Activated CD8-positive, alpha-beta memory T cell treated with anti-CD3 and anti-CD28 coated beads, Interleukin-2, amount 50 U/mL, for 48 hours (primary cell): ENCODE data around the gene CAB39.
A peak's percentile ranks its signal among the peaks of the same experiment; 100 is the strongest.

ENCODE experiments used
- DNase-seq: peaks from one replicate; pipeline ENCODE4 v3.0.0-alpha.2; 2020

Gene CAB39

DNA sequence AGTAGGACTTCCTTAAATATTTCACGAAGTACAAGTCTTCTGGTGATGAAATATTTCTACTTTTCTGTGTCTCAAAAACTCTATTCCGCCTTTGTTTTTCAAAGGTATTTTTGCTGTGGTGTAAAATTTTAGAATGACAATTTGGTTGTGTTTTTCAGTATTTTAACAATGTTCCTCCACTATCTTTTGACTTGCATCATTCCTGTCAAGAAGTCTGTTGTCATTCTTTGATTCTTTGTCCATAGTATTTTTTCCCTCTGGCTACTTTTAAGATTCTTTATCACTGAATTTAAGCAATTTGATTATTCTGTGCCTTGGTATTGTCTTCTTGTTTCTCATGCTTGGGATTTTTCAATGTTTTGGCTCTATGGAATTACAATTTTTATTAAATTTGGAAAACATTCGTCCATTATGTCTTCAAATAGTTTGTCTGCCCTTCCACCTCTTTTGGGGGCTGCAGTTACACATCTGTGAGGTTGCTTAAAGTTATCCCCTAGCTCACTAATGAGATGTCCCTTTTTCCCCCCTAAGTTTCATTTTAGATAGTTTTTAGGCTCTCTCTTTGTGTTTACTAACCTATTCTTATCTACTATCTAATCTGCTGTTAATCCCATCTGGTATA lies 76.0 kb downstream of the CAB39 start:
- DNase-seq: no peak

DNA sequence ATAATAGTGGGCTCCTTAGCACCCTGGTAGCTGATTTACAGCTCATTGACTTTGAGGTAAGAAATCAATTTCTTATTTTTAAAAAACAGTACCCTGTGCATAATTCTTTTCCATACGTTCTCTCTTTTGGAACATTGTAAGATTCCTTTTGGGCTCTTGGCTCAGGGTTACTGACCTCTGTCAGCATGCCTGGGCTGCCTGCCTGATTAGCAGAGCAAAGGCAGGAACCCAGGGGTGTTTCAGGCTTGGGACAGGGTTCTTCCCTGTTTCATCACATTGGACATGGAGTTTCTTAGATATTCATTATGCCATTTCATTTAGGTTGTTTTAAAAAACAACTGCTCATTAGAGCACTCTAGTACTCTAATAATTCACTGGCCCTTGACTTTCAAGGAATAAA lies 78.3 kb downstream of the CAB39 start:
- DNase-seq: no peak

DNA sequence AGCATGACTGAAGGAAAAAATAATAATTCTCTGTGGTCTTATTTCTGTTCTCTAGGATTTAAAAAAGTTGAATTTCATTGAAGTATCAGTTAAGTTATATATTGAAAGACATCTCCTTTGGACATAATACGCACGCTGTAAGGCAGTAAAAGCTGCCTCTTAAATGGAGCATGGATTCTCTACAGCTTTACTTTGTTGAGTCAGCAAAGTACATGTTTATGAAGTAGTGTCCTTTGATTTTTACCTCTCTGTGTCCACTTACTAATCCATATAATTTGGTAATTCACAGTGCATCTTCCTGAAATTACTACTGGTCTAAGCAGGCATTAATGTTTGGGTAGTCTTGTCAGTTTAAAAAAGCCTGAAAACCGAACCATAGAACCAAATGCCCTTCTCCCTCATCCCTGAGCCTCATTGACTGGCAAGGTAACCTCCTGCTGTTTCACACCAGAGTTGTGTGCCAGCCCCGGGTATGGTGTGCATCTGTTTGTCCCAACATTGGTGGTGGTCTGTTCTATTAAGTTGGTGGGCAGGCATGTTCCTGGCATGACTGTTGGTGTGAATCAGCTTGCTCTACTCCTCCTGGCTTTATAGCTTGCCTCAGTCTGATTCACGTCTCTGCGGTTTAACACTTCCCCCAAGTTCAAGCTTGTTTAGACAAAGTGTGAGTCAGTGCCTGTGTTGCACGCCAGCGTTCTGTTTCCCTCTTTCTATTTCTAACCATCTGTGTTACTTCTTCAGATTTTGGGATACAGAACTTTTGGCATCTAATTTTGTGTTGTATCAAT lies 81.1 kb downstream of the CAB39 start:
- peak; percentile 76 for DNase-seq

DNA sequence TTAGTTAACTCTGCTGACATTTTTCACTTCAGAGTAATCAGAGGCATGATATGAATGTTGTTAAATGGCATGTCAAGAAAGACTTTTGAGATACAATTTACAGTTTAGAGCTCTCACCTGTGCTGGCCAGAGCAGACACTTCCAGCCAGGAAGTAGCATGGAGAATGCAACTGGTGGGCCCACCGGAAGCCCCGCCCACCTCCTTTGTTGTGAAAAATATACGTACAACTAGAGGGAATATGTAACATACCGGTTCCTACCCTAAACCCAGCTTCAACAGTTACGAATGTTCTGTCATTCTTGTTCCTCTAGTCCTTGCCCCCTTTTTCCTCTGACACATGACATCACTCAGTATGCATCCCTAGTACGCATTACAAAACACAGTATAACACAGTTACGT lies 81.9 kb downstream of the CAB39 start:
- no peak for DNase-seq

DNA sequence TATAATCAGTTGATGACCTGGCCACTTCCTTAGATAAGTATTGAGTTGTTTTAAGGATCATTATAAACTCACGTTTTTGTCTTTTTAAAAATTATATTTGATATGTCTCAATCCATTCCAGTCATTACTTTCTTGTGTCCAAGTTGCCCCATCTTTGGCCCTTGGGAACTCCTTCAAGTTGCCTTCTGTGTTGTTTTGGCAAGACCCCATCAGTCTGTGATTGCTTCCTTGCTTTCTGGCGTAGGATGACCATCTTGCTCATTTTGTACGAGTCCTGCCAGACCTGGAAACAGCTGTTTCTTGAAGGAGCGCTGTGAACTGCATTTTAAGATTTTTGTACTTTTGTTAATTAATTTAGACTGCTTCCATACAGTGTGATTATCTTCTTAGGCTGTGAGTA lies 83.2 kb downstream of the CAB39 start:
- no peak for DNase-seq

DNA sequence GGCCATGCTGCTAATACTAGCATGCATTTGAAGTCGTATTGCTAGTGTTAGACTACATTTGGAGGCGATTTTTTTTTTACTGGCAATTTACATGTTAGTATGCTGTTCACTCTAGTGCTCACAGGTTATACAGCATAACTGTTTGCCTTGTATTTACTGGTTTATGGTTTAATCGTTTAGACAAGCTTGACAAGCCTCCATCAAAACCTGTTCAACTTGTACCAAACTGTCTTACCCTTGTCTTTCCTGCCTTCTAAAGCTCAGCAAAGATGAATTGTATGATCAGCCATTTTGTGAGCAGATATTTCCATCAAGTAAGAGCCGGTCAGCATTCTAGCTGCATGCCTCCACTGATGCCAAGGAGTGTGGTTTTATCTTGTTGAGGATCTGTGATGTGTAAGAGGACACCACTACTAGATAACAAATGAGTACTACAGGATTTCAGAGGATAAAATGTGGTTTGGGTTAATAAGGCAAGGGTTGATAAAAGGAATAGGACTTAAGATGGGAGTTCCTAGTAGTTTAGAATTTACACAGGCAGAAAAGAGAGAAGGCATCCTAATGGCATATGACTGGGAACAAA lies 83.7 kb downstream of the CAB39 start:
- no peak for DNase-seq

DNA sequence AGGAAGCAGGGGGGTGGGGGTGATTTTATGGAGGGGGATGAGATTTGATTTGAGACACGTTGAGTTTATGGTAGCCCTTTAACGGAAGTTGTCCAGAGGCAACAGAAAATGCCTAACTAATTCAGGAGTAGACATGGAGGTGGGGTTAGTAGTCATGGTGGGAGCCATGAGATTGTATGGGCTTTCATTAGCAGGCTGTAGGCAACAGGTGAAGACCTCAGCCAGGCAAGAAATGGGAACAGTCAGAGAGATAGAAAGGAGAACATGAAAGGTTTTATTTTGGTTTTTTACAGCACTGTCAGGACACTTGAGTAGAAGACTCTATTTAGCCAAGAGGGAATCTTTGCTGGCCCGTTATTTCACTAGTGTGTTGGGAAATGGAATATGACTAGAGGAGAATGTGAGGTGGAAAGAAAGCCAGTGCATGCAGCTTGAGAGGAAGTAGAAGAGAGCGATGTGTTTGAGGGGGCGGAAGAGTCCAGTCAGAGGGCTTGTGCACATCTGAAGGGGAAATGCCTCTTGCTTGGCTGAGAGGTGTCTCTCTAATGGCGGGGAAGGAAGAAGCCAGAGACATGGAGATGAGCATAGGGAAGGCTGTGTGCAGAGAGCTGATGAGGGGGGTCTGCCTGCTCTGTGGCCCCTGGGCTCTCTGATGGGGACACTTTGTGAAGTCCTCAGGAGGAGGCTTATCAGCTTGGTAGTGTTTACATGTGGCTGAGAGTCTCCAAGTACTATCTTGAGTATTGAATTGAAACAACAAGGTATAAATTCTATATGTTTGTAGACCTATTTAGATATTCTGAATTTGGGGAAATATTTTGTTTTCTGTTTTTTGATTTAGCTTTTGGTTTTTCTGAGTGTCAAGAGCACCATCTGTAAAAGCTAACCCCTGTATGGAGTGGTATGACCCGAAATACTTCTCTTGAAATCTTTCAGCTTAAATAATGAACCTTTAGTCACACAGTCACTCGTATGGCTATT lies 85.2 kb downstream of the CAB39 start:
- no peak for DNase-seq

DNA sequence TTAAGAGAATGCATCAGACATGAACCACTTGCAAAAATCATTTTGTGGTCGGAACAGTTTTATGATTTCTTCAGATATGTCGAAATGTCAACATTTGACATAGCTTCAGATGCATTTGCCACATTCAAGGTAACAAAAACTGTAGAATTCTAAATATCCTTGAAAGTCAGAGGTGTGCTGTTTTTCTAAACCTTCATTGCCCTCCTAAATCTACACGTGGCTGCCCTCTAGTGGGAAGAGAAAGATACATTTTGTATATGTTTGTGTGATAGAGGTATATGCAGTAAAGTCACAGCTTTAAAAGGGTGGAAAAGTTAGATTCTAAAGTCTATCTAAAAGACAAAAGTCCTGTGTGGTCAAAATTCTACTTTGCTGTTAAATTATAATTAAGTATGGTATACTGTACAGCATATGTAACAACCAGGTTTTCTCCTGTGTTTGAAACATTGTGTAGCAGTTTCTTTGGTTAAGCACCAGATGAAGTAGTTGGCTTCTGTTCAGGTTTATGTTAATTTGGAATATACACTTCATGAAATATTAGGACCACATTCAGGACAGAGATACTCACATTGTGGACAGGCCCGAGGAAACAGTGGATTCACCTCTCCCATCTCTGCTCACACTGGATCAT lies 86.2 kb downstream of the CAB39 start:
- no peak for DNase-seq

DNA sequence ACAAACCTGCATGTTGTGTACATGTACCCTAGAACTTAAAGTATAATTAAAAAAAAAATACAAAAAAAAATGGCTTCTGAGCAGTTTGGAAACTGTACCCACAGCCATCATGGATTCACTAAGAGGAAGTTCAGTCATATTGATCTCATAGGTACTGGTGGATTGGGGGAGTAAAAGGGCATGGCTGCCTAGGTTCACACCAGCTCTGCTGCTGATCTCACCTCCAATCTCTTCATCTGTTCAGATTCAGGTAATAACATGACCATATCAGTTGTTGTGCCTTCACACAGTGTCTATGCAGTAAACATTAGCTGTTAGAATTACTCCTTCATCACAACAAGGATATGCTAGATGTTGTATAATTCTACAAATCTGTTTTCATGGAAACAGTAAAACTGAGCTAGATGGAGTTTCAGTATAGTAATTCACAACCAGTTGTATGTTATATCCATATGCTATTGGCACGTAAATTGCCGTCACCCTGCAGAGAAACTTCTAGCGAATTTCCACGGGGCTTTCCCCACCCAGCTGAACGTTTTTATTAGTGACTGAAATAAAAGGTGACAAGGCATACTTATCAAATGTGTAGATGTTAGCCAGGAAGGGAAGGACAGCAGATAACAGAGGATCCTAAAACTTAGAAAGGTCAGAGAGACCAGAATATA lies 92.8 kb downstream of the CAB39 start:
- DNase-seq: no peak

DNA sequence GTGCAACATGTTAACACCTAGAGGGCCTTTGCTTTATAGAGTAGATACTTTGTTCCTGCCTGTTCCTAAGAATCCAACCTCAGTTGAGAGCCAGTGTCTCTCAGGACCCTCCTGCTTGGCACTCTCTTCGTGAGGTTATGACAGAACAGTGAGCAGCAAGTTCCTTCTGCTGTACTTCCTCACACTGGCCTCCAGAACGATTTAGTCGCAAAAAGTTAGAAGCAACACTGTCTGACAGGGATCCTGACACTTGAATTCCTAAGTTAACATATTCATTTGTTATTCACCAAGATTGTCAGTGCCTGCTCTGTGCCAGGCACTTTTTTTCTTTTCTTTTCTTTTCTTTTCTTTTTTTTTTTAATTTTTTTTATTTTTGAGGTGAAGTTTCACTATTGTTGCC lies 95.1 kb downstream of the CAB39 start:
- no peak for DNase-seq

DNA sequence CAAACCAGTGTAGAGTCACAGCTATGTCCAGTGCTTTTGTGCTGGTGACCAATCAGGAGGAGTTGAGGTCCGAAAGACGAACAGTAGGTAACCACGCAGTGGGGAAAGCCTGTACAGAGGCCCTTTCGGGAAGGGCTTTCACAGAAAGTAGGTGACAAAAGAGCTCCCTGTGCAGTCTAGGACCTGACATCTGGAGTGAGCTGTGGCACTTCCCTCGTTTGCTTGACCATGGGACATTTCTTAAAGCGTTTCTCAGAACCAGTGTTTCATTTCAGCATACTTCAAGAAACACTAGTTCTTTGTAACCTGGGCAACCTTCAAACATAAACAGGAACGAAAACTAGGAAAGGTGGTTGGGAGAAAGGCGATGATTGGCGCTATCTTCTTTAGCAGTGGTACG lies 96.4 kb downstream of the CAB39 start:
- DNase-seq: no peak

DNA sequence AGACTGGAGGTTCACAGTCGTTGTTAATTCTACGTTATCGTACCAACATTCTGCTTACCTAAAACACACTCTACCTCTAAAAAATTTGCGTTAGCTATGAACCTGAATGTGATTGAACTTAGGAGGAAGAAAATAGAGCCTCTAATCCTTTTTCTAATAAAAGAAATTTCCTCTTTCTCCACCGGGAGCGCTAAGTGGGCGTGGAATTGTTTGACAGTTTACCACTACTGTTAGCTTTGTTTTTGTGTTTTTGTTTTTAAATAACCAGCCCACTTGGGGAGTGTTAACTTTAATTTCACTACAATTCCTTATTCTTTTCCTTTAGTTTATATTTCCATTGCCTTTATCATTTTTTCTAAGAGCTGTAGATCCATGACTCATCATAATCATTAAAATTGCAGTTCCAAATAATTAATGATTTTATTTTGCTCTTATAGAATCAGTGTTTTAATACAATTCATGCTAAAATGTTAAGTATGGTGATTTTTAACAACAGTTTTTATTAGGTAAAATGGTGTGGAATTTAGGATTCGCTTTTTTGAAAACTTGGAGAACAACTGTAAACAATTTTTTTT lies 97.1 kb downstream of the CAB39 start:
- no peak for DNase-seq

DNA sequence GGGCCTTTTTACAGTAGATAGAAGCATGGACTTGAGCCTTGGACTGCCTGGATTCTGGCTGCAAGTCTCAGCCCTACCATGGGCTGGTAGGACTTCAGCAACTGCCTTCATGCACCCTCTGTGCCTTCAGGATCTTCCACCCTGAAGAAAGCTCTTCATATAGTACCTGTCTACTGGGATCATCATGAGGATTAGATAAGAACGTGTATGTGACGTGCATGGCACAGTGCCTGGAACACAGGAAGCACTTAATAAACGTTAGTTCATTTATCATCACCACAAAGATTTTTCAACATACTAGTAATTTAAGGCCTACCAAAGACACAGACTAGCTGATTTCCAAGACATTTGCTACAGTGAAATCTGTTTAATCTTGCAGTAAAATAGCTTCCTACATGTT lies 98.9 kb downstream of the CAB39 start:
- no peak for DNase-seq

DNA sequence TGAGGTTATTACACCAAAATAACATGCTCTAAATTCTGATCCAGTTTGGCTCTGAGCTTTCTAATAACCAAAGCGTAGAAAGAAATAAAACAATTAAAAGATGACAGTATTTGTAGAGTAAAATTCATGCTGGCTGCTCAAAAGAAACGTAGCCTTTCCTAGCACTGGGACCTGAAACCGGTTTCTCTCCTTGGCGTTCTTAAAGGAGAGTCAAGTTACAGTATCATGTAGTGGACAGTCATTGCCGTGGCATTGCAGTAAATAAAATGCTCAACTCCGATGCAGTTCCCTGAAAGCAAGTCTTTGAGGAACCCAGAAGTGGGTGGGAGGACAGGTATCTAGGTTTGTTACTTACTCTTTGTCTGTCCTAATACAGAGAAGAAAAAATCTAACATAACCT lies 99.4 kb downstream of the CAB39 start:
- DNase-seq: no peak

DNA sequence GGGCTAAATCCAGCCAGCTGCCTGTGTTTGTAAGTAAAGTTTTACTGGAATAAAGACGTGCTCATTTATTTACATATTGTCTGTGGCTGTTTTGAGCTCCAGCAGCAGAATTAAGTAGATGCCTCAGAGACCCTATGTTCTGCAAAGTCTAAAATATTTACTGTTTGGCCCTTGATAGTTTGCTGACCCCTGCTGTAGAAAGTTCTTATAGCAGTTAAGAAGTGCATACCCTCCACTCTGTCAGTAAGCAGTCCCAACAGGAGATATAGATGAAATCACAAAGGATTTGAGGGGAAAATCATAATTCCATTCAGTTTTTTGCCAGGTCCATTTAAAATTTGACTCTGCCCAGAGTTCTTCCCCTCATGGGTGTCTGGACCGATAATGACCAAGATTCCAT lies 102.0 kb downstream of the CAB39 start:
- no peak for DNase-seq

DNA sequence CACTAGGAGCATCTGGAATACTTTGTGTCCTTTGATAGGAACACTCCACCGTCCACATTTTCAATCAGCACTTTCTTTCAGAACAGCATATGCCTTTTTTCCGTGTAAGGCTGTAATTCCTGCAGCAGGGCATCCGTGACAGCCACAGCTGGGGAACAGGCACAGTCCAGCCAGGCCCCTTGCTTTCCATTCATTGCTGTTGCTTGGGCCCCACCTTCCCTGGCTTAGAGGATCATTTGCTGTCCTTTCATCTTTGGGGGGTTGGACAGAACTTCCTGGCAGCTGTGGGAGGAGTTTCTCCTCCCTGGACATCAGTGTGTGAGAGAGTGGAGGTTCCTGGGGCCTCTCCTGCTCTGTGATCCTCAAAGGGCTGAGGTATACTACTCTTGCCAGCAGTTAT lies 102.4 kb downstream of the CAB39 start:
- DNase-seq: no peak

DNA sequence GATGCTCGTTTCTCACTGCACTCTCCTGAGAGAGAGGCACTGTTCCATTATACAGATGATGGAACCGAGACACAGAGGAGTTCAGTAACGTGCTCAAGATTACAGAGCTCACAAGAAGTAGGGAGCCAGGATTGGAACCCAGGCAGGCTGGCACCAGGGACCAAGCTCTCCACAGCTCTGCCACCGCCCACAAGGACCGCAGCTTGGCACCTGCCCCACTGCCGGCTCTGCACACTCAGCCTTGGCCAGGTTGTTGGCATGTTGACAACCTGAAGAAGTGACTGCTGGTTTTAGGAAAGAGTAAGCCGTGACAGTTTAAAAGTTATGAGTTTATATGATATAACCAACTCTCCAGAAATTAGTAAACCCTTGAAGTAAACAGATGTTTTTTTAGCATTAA lies 104.1 kb downstream of the CAB39 start:
- no peak for DNase-seq

DNA sequence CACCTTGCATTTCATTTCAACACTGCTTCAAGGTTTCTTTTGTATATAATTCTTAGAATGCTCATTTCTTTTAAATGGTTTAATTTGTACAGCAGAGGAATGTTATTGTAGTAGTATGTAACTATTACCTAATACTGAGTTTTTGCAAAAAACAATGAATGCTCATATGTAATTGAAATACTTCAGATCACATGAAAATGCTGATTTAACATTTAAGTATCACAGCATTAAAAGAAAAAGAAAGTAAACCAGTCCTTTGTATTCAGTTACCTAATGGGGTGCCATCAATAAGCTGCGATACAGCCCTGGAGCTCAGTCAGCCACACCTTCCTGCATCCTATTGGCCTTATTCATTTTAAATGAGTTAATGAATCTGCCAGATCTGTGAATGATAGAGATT lies 106.8 kb downstream of the CAB39 start:
- no peak for DNase-seq

DNA sequence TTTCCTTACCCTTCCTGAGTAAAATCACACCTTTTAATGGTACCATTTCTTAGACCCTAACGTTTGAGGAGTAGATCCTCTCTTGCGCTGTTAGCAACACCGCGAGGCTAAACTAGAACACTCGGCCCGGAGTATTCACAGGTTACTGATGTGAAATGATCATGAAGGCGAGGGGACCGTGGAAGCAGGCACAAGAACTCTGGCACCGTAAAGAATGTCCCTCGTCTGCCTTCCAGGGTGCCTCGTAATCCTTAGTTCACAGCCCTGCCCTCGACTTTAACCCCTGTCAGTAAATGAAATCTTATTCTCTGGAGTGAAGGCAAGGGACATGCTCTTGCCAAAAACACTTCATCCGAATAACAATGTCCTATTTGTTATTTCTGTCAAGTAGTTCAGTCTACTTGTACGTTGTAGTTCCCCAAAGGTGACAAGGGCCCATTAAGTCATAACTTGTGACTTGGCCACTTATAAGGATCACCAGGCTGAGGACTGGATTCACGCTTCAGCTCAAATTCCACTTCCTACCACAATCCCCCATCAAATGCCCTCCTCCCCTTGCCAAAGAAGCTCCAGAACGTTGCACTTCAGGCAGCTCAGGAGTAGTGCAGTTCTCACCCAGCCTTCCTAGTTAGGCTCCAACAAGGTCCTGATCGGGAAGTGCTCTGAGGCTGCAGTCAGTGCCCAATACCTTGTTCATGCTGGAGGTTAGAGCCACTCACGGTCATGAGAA lies 108.8 kb downstream of the CAB39 start:
- DNase-seq: no peak

DNA sequence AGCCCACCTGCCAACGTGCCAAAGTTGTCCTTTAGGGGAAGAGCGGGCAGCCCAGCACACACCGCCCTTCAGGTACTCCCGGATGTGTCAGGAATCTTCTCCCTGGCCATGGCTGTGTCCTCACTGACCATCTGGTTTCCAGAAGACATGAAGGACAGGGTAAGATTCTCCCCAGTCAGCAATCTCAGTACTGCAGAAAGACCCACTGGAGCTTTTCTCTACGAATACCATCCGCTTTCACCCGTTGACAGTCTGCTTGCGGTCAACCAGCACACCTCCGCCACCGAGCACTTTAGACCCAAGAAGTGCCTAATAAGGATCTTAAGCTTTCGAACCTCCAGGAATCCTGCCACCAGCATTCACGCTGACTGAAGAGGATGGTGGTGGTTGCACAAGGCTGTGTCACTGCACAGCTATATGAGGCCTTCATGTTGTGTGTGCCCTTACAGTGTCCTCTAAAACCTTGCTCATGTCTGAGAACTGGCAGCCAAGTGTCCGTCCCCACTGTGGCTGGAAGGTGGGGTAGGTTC lies 109.4 kb downstream of the CAB39 start:
- DNase-seq: no peak
